B cell (primary cell): ENCODE data around the gene CERS1.

Source experiments
- CTCF ChIP-seq: fragments of 200-600 bp; IDR thresholded peaks from one replicate; pipeline ENCODE4 v1.8.0; 2022; ENCODE audit warnings: antibody characterized with exemption, mild to moderate bottlenecking
- EZH2 ChIP-seq: IDR thresholded peaks from 2 replicates; pipeline ENCODE4 v1.6.1; 2012; ENCODE audit warnings: borderline replicate concordance, low read depth, mild to moderate bottlenecking, moderate library complexity, low read length; ENCODE audit not compliant: insufficient read depth, poor library complexity, severe bottlenecking

DNA sequence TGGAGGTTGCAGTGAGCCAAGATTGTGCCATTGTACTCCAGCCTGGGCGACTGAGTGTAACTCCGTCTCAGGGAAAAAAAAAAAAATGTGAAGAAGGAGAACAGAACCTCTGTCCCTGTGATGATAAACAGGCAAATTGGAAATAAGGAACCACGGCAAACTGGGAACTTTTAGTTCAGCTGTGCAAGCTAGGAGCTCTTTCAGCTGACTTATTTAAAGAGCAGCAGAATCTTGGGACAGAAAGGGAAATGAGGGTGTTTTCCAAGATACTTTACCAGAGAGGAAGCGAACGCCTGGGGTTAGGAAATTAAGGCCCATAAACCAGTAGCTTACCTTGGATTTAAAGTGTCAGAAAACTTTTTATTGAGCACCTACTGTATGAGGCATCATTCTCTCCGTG, 67.2 kb downstream of the CERS1 start:
- TF ChIP-seq EZH2 (no peak), CTCF (no peak)
